NT2/D1 (cell line): ENCODE measurements around the gene HSDL1.

Experiments used
- SUZ12 ChIP-seq: IDR thresholded peaks from 2 replicates; pipeline ENCODE4 v1.6.1; 2011; ENCODE audit not compliant: insufficient read length, insufficient read depth; ENCODE audit errors: extremely low read depth
- YY1 ChIP-seq: IDR thresholded peaks from 2 replicates; pipeline ENCODE4 v1.6.1; 2011; ENCODE audit not compliant: insufficient read length, insufficient read depth
- ZNF274 ChIP-seq: IDR thresholded peaks from 2 replicates; pipeline ENCODE4 v1.6.1; 2011; ENCODE audit warnings: mild to moderate bottlenecking, low read depth, low read length

GRCh38 chr16:84181144-84181915, 36.4 kb upstream of the HSDL1 start:
- TF ChIP-seq ZNF274 = no peak
- no peak for TF ChIP-seq SUZ12
- no peak for TF ChIP-seq YY1
